Fibroblast of peridontal ligament (primary cell): Measurements from ENCODE around the gene FYTTD1.
A peak's percentile ranks its signal among the peaks of the same experiment; 100 is the strongest.
"Not testable (repeated sequence)": the region's sequence is repeated elsewhere in the genome, so short reads cannot be mapped to it uniquely, and the experiment has no call there.

ENCODE experiments used
- DNase-seq: peaks from one replicate; pipeline ENCODE4 v3.0.0-alpha.2; 2010; ENCODE audit errors: extremely low read depth

The FYTTD1 gene, protein sequence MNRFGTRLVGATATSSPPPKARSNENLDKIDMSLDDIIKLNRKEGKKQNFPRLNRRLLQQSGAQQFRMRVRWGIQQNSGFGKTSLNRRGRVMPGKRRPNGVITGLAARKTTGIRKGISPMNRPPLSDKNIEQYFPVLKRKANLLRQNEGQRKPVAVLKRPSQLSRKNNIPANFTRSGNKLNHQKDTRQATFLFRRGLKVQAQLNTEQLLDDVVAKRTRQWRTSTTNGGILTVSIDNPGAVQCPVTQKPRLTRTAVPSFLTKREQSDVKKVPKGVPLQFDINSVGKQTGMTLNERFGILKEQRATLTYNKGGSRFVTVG

DNA sequence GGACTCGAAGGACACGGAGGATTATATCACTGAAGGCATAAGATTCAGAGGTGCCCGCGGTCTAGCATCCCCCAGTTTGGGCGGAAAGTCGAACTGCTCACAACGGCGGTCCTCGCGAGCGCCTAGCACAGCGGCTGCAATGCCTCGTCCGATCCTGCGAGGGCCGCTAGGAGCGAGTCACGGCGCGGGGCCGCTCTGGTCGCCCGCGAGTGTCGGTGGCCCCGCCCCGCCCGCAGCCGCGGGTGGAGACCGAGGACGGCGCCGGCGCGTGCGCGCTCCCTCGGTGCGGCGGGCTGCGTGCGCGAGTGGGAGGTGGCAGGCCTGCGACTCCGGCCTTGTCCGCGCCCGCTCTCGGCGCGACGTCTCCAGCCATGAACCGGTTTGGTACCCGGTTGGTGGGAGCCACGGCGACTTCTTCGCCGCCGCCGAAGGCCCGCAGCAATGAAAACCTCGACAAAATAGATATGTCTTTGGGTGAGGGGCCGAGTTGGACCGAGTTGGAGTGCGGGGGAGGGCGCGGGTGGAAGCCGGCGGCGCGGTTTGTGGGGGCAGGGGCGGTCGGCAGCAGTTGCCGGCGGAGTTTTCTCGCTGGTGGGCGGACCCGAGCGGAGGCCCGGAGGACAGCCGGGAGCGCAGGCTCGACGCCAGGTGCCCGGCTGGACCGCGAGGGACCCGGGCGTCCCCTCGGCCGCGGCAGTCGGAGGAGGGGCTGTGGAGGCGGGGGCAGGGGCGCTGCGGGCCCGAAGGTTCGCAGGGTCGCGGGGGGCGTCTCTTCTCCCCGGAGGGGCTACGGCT is at the start of gene FYTTD1:
Gene FYTTD1 (plus strand): TSS at position 283 of the 795 bp plus-strand sequence. CDS start 89 bp downstream, at position 372.
- DNase-seq: peak; percentile 80

DNA sequence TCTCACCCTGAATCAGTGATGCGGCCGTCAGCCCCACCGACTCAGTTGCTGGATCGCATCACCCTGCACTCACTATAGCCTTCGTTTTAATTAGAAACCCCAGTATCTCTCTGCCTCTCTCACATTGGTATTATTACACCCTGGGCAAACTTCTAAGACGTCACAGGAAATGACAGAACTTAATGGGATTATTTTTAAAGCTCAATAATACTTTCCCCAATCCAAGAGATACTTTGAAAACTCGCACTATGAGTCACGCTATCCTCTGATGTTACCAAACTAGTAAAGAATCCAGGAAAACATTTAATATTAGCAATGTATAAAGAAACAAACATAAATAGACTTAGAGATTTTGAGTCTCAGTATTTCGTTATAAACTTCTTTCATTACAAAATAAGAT is 49.6 kb upstream of the FYTTD1 start:
- DNase-seq: no peak

DNA sequence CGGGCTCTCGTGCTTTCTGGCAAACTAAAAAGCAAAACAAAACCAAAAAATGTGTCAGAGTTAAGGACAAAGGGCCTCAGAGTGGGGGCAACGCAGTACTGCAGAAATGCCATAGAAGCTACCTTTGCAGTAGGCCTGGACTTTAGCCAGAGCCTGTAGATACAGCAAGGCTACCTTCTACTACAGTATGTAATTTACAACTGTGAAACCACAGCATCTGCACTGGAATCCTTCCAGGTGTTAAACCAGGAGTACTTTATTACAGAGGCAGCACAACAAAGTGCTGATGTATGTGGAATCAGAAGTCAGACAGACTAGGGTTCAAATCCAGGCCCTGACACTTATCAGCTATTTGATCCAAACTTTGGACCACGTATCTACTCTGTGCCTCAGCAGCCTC is 47.8 kb upstream of the FYTTD1 start:
- no peak for DNase-seq

DNA sequence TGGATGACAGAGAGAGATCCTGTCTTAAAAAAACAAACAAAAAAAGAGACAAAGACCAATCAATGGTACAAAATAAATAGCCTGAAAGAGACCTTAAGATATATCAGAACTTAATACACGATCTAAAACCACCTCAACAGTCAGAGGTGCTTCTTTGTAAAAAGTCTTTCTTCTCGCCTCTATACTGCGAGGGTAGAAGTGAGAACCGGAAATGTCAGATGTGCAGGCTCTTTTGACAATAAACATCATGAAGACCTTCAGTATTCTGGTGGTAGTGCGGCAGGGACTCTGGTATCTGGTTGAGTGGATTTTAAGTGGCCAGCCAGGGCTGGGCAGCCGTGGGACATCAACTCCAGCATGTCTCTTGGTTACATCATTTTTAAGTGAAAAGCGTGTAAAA is 43.0 kb upstream of the FYTTD1 start:
- no peak for DNase-seq

DNA sequence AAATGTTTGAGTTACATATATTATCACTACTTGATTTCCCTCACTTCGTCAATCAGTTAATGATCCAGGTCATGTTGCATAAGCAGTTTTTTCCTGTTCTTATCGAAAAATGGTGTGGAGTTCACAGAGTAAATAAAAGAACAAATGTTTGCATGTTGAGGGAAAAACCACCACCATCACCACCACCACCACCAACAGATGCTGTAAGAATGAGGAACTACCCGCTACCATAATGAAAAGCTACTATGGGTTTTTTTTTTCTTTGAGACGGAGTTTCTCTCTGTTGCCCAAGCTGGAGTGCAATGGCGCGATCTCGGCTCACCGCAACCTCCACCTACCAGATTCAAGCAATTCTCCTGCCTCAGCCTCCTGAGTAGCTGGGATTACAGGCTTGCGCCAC is 40.5 kb upstream of the FYTTD1 start:
- DNase-seq: no peak

DNA sequence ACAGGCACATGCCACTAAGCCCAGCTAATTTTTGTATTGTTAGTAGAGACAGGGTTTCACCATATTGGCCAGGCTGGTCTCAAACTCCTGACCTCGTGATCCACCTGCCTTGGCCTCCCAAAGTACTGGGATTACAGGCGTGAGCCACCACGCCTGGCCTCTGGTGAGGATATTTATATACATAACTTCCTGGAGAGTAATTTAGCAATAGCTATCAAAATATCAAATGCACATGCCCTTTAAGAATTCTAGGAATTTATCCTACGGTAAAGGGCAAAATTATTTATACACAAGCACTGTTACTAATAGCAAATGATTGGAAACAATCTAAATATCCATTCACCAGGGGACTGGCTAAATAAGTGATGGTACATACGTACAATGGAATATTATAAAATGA is 38.7 kb upstream of the FYTTD1 start:
- peak; percentile 26 for DNase-seq

DNA sequence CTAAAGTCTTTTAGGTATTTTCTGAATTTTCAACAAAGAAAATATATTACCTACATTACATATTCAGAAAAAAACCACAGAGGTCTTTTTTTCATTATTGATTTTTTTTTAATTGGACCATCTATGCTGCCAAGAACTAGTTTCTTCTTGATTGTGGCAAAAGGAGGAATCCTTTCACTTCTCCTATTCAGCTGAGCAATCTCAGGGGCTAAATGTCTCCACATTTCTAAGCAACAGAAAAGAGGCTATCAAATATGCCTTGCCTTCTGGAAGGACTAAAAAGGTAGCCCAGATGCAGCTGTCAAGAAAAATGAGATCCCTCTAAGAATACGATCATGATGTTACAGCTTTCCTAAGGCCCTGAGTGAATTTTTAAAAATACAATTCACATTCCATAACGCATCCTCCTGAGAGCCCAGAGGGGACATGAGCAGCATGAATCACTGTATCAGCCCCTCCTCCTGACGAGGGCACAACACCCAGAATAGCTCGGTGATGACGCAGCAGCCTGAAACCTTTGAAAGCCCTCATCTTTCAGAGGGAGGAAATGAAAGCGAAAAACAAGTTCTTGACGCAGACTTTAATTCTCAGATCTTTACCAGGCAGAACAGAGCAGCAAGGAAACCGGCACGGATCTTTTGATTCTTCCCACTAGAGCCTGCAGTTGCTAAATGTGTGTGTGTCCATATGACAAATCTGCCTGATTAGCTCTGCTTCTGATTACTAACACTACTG is 37.5 kb upstream of the FYTTD1 start:
- DNase-seq: peak; percentile 98

DNA sequence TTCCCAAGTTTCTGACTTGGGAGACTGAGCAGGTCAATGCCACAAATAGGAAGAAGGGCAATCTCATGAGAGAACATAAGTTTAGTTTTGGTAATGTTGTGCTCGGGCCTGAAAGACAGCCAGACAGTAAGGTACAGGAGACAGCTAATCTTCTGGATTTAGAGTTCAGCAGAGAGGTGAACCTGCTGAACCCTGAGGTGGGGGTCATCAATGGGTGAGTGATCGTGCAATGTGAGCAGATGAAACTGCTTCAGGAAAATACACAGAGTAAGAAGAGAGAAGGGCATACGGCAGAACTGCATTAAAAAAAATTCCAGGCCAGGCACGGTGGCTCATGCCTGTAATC is 36.2 kb upstream of the FYTTD1 start:
- DNase-seq: no peak

DNA sequence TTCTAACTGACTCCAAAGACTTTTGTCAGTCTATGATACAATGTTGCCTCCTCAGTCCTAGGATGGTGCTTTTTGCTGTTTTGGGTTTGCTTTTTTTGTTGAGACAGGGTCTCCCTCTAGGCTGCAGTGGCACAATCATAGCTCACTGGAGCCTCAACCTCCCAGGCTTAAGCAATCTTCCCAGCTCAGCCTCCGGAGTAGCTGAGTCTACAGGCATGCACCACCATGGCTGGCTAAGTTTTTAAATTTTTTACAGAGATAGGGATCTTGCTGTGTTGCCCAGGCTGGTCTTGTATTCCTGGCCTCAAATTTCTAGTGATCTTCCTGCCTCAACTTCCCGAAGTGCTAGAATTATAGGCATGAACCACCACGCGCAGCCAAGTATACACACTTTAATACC is 35.4 kb upstream of the FYTTD1 start:
- DNase-seq: no peak

DNA sequence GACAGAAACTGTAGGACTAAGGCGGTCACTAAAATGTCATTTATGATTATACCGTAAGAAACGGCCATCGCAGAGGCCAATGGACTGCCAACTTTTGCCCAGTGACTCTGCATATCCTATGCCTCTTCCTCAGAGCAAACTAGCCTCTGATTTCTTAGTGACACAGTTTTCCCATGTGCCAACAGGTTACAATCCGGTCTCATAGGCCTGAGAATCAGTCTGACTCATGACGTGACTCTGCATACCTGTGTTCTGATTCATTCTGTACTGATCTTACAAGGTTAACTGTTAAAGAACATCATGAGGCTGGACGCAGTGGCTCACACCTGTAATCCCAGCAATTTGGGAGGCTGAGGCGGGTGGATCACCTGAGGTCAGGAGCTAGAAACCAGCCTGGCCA is 30.8 kb upstream of the FYTTD1 start:
- peak; percentile 53 for DNase-seq

DNA sequence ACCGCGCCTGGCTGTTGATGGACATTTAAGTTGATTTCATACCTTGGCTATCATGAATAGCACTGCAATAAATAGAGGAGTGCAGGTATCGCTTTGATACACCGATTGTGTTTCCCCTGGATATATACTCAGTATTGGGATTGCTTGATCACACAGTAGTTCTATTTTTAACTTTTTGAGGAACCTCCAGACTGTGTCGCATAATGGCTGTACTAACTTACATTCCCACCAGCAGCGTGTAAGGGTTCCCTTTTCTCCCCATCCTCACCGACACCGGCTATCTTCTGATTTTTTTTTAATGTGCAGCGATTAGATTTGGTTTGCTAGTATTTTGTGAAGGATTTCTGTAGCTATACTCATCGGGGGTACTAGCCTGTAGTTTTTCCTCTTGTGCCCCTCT is 29.0 kb upstream of the FYTTD1 start:
- DNase-seq: no peak

DNA sequence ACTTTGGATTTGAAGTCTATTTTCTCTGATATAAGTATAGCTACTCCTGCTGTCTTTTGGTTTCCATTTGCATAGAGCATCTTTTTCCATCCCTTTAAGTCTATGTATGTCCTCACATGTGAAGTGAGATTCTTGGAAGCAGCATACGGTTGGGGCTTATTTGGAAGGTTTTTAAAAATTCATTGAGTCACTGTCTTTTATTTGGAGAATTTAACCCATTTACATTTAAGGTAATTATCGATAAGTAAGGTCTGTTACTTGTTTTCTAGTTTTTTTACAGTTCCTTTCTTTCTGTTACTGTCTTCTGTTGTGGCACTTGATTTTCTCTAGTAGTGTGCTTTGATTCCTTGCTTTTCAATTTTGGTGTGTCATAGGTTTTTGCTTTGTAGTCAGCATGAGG is 26.9 kb upstream of the FYTTD1 start:
- DNase-seq: no peak

DNA sequence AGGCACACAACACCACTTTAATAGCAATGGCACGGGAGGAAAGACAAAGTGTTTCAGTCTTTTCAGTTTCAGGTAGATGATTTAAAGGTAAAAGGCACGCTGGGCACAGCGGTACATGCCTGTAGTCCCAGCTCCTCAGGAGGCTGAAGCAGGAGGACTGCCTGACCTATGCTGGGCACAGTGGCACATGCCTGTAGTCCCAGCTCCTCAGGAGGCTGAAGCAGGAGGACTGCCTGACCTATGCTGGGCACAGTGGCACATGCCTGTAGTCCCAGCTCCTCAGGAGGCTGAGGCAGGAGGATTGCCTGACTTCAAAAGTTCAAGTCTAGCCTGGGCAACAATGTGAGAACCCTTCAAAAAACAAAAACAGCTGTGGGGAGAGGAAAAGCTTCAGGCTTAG is 21.8 kb upstream of the FYTTD1 start:
- DNase-seq: not testable (repeated sequence)

DNA sequence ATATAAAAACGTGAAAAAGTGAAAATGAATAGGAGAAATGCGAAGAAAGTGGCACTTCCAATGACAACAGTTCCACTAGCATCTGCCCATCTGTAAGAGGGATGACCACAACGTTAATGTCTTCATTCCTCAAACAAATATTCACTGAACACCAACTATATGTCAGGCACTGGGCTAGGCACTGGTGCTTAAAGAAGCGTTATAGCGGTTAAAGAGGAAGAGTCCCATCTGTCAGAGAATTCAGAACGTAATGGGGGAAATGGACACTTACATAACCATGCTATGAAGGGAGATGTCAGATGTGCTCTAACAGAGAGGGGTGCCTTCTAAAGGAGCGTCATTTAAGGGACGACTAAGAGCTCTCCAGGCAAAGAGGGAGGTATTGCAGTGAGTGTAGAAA is 21.2 kb upstream of the FYTTD1 start:
- no peak for DNase-seq

DNA sequence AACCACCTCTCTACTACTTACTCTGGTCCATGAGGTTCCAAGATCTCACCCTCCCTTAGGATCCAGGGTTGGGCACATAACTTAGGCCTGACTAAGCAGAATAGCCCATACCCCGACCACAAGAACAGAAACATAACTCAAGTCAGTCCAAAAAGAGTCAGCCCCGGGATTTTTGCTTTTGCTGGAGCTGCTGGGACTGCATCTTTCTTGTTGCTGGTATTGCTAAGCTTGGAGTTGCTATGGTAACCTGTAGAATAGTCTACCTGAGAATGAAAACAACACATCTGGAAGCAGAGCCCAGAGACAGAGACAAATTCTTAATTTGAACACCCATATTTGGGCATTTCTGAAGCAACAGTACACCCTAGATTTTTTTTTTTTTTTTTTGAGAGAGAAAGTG is 19.5 kb upstream of the FYTTD1 start:
- peak; percentile 89 for DNase-seq

DNA sequence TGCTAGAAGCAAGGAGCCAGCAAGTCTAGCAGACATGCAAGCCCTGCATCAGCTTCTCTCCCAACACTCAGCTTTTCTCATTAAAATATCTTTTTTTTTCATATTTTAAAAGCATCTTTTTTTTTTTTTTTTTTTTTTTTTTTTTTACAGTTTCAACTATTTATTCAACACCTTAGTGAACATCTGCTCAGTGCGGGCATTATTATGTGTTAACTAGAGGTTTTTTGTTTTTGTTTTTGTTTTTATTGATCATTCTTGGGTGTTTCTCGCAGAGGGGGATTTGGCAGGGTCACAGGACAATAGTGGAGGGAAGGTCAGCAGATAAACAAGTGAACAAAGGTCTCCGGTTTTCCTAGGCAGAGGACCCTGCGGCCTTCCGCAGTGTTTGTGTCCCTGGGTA is 18.9 kb upstream of the FYTTD1 start:
- not testable (repeated sequence) for DNase-seq

DNA sequence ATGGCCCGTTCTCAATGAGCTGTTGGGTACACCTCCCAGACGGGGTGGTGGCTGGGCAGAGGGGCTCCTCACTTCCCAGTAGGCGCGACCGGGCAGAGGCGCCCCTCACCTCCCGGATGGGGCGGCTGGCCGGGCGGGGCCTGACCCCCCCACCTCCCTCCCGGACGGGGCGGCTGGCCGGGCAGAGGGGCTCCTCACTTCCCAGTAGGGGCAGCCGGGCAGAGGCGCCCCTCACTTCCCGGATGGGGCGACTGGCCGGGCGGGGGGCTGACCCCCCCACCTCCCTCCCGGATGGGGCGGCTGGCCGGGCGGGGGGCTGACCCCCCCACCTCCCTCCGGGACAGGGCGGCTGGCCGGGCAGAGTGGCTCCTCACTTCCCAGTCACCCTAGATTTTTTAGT is 18.2 kb upstream of the FYTTD1 start:
- DNase-seq: not testable (repeated sequence)

DNA sequence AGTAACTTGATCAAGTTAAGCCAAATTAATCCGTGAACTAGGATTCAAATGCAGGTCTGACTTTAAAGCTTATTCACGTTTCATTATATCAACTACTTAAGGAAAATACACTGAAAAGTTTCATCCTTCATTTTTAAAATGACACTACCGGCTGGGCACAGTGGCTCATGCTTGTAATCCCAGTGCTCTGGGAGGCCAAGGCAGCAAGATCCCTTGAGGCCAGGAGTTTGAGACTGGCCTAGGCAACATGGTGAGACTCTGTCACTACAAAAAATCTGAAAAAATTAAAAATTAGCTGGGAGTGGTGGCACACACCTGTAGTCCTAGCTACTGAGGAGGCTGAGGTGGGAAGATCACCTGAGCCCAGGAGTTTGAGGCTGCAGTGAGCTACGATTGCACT is 16.6 kb upstream of the FYTTD1 start:
- no peak for DNase-seq

DNA sequence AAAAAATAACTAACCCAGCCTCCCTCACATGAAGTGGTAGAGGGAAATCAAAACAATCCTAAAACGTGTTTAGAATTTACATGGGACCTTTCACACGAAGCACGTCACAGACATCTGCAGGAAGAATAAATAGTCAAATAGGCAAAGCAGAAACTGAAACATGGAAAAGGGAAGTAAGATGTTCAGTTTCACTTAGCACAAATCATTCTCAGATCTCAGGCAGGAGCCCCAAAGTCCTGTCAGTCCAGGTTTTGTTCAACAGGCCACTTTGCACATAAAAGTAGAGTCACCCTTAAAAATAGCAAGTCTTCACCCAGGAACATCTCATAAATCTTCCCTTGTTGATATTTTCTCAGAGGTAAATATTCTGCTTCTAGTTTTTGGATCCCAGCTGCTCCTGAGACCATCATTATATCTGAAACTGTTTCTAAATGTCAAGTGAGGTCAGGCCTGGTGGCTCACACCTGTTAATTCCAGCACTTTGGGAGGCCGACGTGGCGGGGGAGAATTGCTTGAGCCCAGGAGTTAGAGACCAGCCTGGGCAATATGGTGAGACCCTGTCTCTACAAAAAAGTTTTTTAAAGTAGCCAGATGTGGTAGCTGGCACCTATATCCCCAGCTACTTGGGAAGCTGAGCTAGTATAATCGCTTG is 14.9 kb upstream of the FYTTD1 start:
- no peak for DNase-seq

DNA sequence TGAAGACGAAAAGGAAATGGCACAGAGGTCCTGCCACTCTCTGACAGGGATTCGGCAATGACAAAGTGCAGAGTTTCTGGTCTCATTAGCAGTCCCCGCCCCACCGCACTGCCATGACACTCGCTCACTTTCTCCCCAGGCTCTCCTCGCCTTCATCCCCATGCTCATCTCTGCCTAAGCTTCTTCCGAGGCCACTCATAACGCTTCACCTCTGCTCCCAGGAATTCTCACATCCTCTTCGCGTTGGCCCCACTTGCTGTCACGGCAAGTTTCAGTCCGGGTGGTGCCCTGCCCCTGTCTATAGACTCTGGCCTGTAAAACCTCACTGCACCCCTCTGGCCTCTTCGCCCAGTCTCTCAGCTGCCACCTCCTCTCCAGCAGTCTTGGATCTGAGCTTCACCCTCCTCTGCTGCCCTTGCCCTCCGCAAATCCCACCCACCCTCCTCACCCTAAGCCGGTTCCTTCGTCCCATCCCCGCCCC is 13.6 kb upstream of the FYTTD1 start:
- no peak for DNase-seq

DNA sequence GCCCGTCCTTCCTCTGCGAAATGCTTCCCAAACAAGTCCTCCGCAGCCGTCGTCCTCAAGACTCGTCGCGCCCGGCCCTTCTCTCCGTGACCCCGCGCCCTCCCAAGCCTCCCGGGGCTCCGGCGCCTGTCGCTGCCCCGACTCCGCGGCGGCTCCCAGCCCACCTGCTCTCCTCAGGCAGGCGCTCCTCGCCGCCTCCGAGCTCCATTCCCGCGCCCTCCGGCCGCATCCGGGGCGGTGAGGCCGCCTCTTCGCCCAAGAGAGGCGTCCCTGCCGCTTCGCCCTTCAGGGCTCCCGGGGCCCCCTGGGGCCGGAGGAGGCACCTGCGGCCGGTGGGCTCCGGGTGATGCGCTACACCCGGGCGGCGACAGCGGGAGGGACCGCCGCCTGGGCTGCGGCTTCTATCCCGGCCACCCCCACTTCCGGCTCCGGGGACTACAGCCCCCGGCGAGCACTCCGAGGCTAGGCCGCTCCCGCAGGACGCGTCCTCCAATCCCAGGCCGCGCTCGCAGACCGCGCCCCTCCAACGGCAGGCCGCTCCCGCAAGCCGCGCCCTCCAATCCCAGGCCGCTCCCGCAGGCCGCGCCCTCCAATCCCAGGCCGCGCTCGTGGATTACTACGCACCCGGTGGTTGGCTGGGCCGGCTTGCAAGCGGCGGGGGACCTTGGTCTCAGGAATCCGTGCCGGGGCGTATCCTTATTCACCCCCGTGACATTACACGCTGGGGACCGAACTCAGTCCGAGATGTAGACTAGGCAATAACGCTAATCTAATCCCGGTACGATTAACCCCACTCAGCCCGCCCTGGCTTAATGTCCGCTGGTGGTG is 13.0 kb upstream of the FYTTD1 start, which contains the start of gene RUBCN:
Gene RUBCN (minus strand): TSS at position 414 of the 828 bp plus-strand sequence. CDS start 185 bp downstream, at position 229.
- DNase-seq: peak; percentile 87
